Mesothelial cell of epicardium (in vitro differentiated cells): Measurements from ENCODE around the gene SHC1. TPM values are rescaled to one million over a fixed set of nuclear protein-coding genes. Genes with fewer than 3 reads are reported as not detected.
"Not testable (repeated sequence)": the region's sequence is repeated elsewhere in the genome, so short reads cannot be mapped to it uniquely, and the experiment has no call there.

ENCODE experiments used
- DNase-seq, 2 experiments: peaks; one replicate each; pipeline ENCODE4 v3.0.0; 2021; ENCODE audit warnings: low spot score in 2 of 2; ENCODE audit not compliant: unreplicated experiment in 2 of 2
- H3K27ac Mint-ChIP-seq: 2 replicates; pipeline ENCODE4 v1.8.0; 2021; ENCODE audit warnings: mixed read lengths
- H3K27me3 Mint-ChIP-seq: 2 replicates; pipeline ENCODE4 v1.8.0; 2021; ENCODE audit warnings: low read depth, mixed read lengths
- H3K36me3 Mint-ChIP-seq: 2 replicates; pipeline ENCODE4 v1.8.0; 2021; ENCODE audit warnings: mixed read lengths
- H3K4me1 Mint-ChIP-seq: 2 replicates; pipeline ENCODE4 v1.8.0; 2021; ENCODE audit warnings: mixed read lengths
- H3K4me3 Mint-ChIP-seq: 2 replicates; pipeline ENCODE4 v1.8.0; 2021; ENCODE audit warnings: mild to moderate bottlenecking, moderate library complexity, mixed read lengths
- H3K9me3 Mint-ChIP-seq: 2 replicates; pipeline ENCODE4 v1.8.0; 2021; ENCODE audit warnings: mixed read lengths
- CTCF ChIP-seq: fragments of 200-600 bp; sonication (generic); IDR thresholded peaks from one replicate; pipeline ENCODE4 v1.5.0; 2021; ENCODE audit warnings: antibody characterized with exemption; ENCODE audit not compliant: unreplicated experiment
- total RNA-seq: library from RNA; stranded (reverse); gene quantifications from 3 replicates; pipeline ENCODE4 v1.2.1, GENCODE V29; 2021

The SHC1 gene
- total RNA-seq, 1 donor from 2014 or later = 115 TPM

- peak; percentile 93 to 94 for DNase-seq
- Mint-ChIP-seq H3K4me1 (peaks cover 9% of the 10 kb centered on the region), H3K27me3 (no peaks in the 10 kb centered on the region), H3K36me3 (peaks cover 13% of the 10 kb centered on the region), H3K9me3 (no peaks in the 10 kb centered on the region), H3K27ac (no peak within 1 kb of the TSS), H3K4me3 (no peak within 1 kb of the TSS)
- no peak for TF ChIP-seq CTCF
Observed at GRCh38 chr1:154982897-154983648, 12.5 kb upstream of the SHC1 start, which contains the start of gene FLAD1. FLAD1 (plus strand) TSS chr1:154983344; CDS start chr1:154983695, 351 bp downstream.

- Mint-ChIP-seq H3K4me3 (no peak overlapping the region), H3K27ac (no peak overlapping the region), H3K4me1 (peaks cover 13% of the 10 kb centered on the region), H3K9me3 (no peaks in the 10 kb centered on the region), H3K27me3 (no peaks in the 10 kb centered on the region), H3K36me3 (peaks cover 13% of the 10 kb centered on the region)
- no peak for TF ChIP-seq CTCF
- no peak for DNase-seq
Observed at GRCh38 chr1:154982341-154982740, 11.8 kb upstream of the SHC1 start.

- no peak for DNase-seq
- Mint-ChIP-seq H3K36me3 (peaks cover 11% of the 10 kb centered on the region), H3K27ac (no peak overlapping the region), H3K4me3 (no peak overlapping the region), H3K9me3 (no peaks in the 10 kb centered on the region), H3K27me3 (no peaks in the 10 kb centered on the region), H3K4me1 (peaks cover 6% of the 10 kb centered on the region)
- no peak for TF ChIP-seq CTCF
Observed at GRCh38 chr1:154978360-154978759, 7.8 kb upstream of the SHC1 start.

- H3K4me3 Mint-ChIP-seq, H3K27me3 Mint-ChIP-seq, DNase-seq, H3K9me3 Mint-ChIP-seq, H3K4me1 Mint-ChIP-seq: not testable (repeated sequence)
- peak overlapping the region; percentile 50 for H3K27ac Mint-ChIP-seq
- H3K36me3 Mint-ChIP-seq = peaks cover 11% of the 10 kb centered on the region
Observed at GRCh38 chr1:154977762-154978161, 7.2 kb upstream of the SHC1 start.

- no peak overlapping the region for H3K4me3 Mint-ChIP-seq
- no peaks in the 10 kb centered on the region for H3K9me3 Mint-ChIP-seq
- peaks cover 28% of the 10 kb centered on the region for H3K4me1 Mint-ChIP-seq
- H3K27ac Mint-ChIP-seq = no peak overlapping the region
- no peak for TF ChIP-seq CTCF
- H3K27me3 Mint-ChIP-seq = no peaks in the 10 kb centered on the region
- DNase-seq = no peak
- peaks cover 9% of the 10 kb centered on the region for H3K36me3 Mint-ChIP-seq
Observed at GRCh38 chr1:154975409-154976059, 5.0 kb upstream of the SHC1 start.

- H3K4me1 Mint-ChIP-seq = peaks cover 31% of the 10 kb centered on the region
- no peaks in the 10 kb centered on the region for H3K27me3 Mint-ChIP-seq
- H3K36me3 Mint-ChIP-seq = peaks cover 9% of the 10 kb centered on the region
- no peak for TF ChIP-seq CTCF
- H3K27ac Mint-ChIP-seq = no peak overlapping the region
- no peak overlapping the region for H3K4me3 Mint-ChIP-seq
- no peaks in the 10 kb centered on the region for H3K9me3 Mint-ChIP-seq
- peak; percentile 91 to 95 for DNase-seq
Observed at GRCh38 chr1:154974808-154975408, 4.4 kb upstream of the SHC1 start.
